ENCODE measurements around the gene CDKN2C.

Gene CDKN2C

GRCh38 chr1:50964863-50965262, 5.2 kb upstream of the CDKN2C start:
- no peak for DNase-seq (ENCODE audit: low read depth in 1 of 2, low spot score in 1 of 2)

GRCh38 chr1:50966991-50967390, 3.1 kb upstream of the CDKN2C start:
- no peak for DNase-seq (ENCODE audit: low read depth in 1 of 2, low spot score in 1 of 2)

GRCh38 chr1:50967416-50968157, 2.5 kb upstream of the CDKN2C start:
- no peak for DNase-seq (ENCODE audit: low read depth in 1 of 2, low spot score in 1 of 2)

GRCh38 chr1:50968158-50968820, 1.8 kb upstream of the CDKN2C start:
- peak; percentile 52 to 64 for DNase-seq (ENCODE audit: low read depth in 1 of 2, low spot score in 1 of 2)

- no peak for DNase-seq (ENCODE audit: low read depth in 1 of 2, low spot score in 1 of 2)
Observed at GRCh38 chr1:50968821-50969610, 1.0 kb upstream of the CDKN2C start.

GRCh38 chr1:50970509-50970887, 453 bp downstream of the CDKN2C start:
- no peak for DNase-seq (ENCODE audit: low read depth in 1 of 2, low spot score in 1 of 2)

- no peak for DNase-seq (ENCODE audit: low read depth in 1 of 2, low spot score in 1 of 2)
Observed at GRCh38 chr1:50970931-50971582, 1.0 kb downstream of the CDKN2C start.

- DNase-seq (ENCODE audit: low read depth in 1 of 2, low spot score in 1 of 2), result no peak
Observed at GRCh38 chr1:50971748-50972305, 1.8 kb downstream of the CDKN2C start.

- DNase-seq (ENCODE audit: low read depth in 1 of 2, low spot score in 1 of 2), result no peak
Observed at GRCh38 chr1:50972766-50973165, 2.7 kb downstream of the CDKN2C start.

- no peak for DNase-seq (ENCODE audit: low read depth in 1 of 2, low spot score in 1 of 2)
Observed at GRCh38 chr1:50973255-50973654, 3.2 kb downstream of the CDKN2C start.

- DNase-seq (ENCODE audit: low read depth in 1 of 2, low spot score in 1 of 2), result no peak
Observed at GRCh38 chr1:50973875-50974617, 4.0 kb downstream of the CDKN2C start.

GRCh38 chr1:50974618-50974935, 4.5 kb downstream of the CDKN2C start:
- no peak for DNase-seq (ENCODE audit: low read depth in 1 of 2, low spot score in 1 of 2)

GRCh38 chr1:50975436-50975835, 5.4 kb downstream of the CDKN2C start:
- DNase-seq (ENCODE audit: low read depth in 1 of 2, low spot score in 1 of 2), result no peak

- no peak for DNase-seq (ENCODE audit: low read depth in 1 of 2, low spot score in 1 of 2)
Observed at GRCh38 chr1:50976111-50976889, 6.3 kb downstream of the CDKN2C start.

GRCh38 chr1:50976890-50977574, 7.0 kb downstream of the CDKN2C start:
- no peak for DNase-seq (ENCODE audit: low read depth in 1 of 2, low spot score in 1 of 2)

GRCh38 chr1:50977575-50978143, 7.6 kb downstream of the CDKN2C start:
- no peak for DNase-seq (ENCODE audit: low read depth in 1 of 2, low spot score in 1 of 2)

- no peak for DNase-seq (ENCODE audit: low read depth in 1 of 2, low spot score in 1 of 2)
Observed at GRCh38 chr1:50978144-50978851, 8.3 kb downstream of the CDKN2C start.
